ENCODE data around the gene OSBPL3. TPM values are rescaled to one million over a fixed set of nuclear protein-coding genes. Genes with fewer than 3 reads are reported as not detected.
A peak's percentile ranks its signal among the peaks of the same experiment; 100 is the strongest.
"Not testable (repeated sequence)": the region's sequence is repeated elsewhere in the genome, so short reads cannot be mapped to it uniquely, and the experiment has no call there.

The OSBPL3 gene
- 10 to 100 TPM in 1 of 12 donors, 1 to 10 TPM in 10, not detected in 1; 2.5 to 10.3 (median 4.9) TPM for polyA plus RNA-seq (ENCODE audit: insufficient read length in 12 of 12)
- long read RNA-seq, donor 1, result 0 reads
- long read RNA-seq, donor 2, result 0 reads
- long read RNA-seq, donor 3, result 0 reads
- long read RNA-seq, donor 4, result 0 reads
- long read RNA-seq, donor 5, result 0 reads
- long read RNA-seq, donor 6, result 0 reads
- long read RNA-seq, donor 7, result 0 reads
- long read RNA-seq, donor 8, full-length matches to known transcripts, result 1 of 1 reads
- long read RNA-seq, donor 8, partial matches to known transcripts, result 0 of 1 reads
- long read RNA-seq, donor 8, other reads (novel, unspliced or antisense), result 0 of 1 reads
- long read RNA-seq, donor 9, result 0 reads
- long read RNA-seq, donor 10, result 0 reads
- long read RNA-seq, donor 11, result 0 reads

- DNase-seq, result peak; percentile 97
These were observed at the start of gene OSBPL3 for GRCh38 chr7:24979863-24980533. OSBPL3 (minus strand) TSS chr7:24980178; CDS start chr7:24892472, 87,706 bp downstream.

- no peak for DNase-seq
These were observed 49.1 kb upstream of the OSBPL3 start for GRCh38 chr7:25029075-25029474.

- no peak for DNase-seq
These were observed 48.5 kb upstream of the OSBPL3 start for GRCh38 chr7:25028370-25029021.

GRCh38 chr7:25026156-25026555 lies 46.2 kb upstream of the OSBPL3 start:
- DNase-seq, result no peak

GRCh38 chr7:25025218-25025671 lies 45.3 kb upstream of the OSBPL3 start:
- DNase-seq, result no peak

- no peak for DNase-seq
These were observed 44.1 kb upstream of the OSBPL3 start for GRCh38 chr7:25024066-25024465.

- DNase-seq, result not testable (repeated sequence)
These were observed 37.7 kb upstream of the OSBPL3 start for GRCh38 chr7:25017671-25018070.

- no peak for DNase-seq
These were observed 34.8 kb upstream of the OSBPL3 start for GRCh38 chr7:25014756-25015155.

- DNase-seq, result not testable (repeated sequence)
These were observed 32.7 kb upstream of the OSBPL3 start for GRCh38 chr7:25012710-25013109.

- no peak for DNase-seq
These were observed 32.3 kb upstream of the OSBPL3 start for GRCh38 chr7:25012254-25012653.

GRCh38 chr7:25009257-25009656 lies 29.3 kb upstream of the OSBPL3 start:
- DNase-seq, result no peak

- DNase-seq, result no peak
These were observed 27.7 kb upstream of the OSBPL3 start for GRCh38 chr7:25007668-25008067.

GRCh38 chr7:25006276-25006675 lies 26.3 kb upstream of the OSBPL3 start:
- DNase-seq, result no peak

- no peak for DNase-seq
These were observed 25.7 kb upstream of the OSBPL3 start for GRCh38 chr7:25005658-25006057.

- DNase-seq, result no peak
These were observed 22.8 kb upstream of the OSBPL3 start for GRCh38 chr7:25002786-25003185.

GRCh38 chr7:24995466-24995865 lies 15.5 kb upstream of the OSBPL3 start:
- no peak for DNase-seq

- no peak for DNase-seq
These were observed 12.3 kb upstream of the OSBPL3 start for GRCh38 chr7:24992314-24992713.

- no peak for DNase-seq
These were observed 11.4 kb upstream of the OSBPL3 start for GRCh38 chr7:24991353-24991752.

- DNase-seq, result no peak
These were observed 7.4 kb upstream of the OSBPL3 start for GRCh38 chr7:24987331-24987842.

- no peak for DNase-seq
These were observed 2.9 kb upstream of the OSBPL3 start for GRCh38 chr7:24982917-24983316.

- DNase-seq, result peak; percentile 43
These were observed 1.4 kb upstream of the OSBPL3 start for GRCh38 chr7:24981171-24981951.
